GM04504 (cell line): ENCODE measurements around the gene DHX35.
A peak's percentile ranks its signal among the peaks of the same experiment; 100 is the strongest.

Source experiments
- DNase-seq: peaks from one replicate; pipeline ENCODE4 v3.0.0-alpha.2; 2012; ENCODE audit warnings: low read depth

DHX35 gene

GRCh38 chr20:39059036-39059435, 96.9 kb downstream of the DHX35 start:
- DNase-seq, result no peak

- DNase-seq, result no peak
Measured at GRCh38 chr20:39066471-39067242, 104.5 kb downstream of the DHX35 start.

DNA sequence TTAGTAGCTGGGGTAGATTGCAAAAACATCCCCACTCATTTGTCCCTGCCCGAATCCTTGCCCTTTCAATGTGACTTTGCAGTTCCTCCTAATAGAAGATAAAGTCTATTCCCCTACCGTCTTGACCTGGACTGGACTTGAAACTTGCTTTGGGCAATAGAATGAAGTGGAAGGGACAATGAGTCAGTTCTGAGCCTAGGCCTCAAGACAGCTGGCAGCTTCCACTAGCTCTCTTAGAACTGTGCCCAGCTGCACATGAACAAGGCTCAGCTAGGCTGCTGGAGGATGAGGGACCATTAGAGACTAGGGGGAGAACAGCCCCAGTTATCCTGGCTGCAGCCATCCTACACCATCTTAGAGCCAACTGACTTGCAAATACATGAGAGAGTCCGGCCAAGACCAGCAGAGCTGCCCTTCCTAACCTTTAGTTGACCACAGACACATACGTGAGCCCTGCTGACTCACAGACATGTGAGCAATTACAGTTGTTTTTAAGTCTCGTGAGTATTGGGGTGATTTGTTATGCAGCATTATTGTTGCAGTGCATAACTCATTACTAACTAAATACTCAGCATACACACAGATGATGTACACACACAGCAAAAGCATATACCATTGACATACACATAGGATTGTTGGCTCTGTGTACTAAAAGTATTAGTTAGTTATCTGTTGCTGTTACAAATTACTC, 105.5 kb downstream of the DHX35 start:
- DNase-seq, result no peak

DNA sequence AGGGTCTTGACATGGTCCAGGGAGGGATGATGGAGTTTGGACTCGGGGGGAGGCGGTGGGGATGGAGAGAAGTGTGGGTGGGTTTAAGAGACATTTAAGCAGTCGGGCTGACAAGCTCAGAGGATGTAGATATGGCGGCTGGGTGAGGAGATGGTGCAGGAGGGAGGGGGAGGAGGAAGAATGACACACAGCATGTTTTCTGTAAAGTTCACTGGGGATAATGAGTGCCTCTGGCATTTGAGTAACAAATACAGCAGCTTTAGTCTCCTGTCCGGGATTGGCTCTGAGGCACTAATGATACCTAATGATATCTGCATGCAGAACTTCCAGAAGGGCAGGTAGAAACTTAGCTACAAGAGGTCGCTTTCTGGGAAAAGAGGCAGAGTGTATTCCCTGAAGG, 107.8 kb downstream of the DHX35 start:
- DNase-seq, result no peak

- DNase-seq, result peak; percentile 43
Measured at GRCh38 chr20:39070484-39071231, 108.5 kb downstream of the DHX35 start.

GRCh38 chr20:39072132-39072531, 110.0 kb downstream of the DHX35 start:
- DNase-seq, result no peak

- no peak for DNase-seq
Measured at GRCh38 chr20:39072653-39073052, 110.5 kb downstream of the DHX35 start.

GRCh38 chr20:39075731-39076130, 113.6 kb downstream of the DHX35 start:
- no peak for DNase-seq

GRCh38 chr20:39076958-39077357, 114.8 kb downstream of the DHX35 start:
- no peak for DNase-seq

GRCh38 chr20:39080326-39080725, 118.2 kb downstream of the DHX35 start:
- no peak for DNase-seq

DNA sequence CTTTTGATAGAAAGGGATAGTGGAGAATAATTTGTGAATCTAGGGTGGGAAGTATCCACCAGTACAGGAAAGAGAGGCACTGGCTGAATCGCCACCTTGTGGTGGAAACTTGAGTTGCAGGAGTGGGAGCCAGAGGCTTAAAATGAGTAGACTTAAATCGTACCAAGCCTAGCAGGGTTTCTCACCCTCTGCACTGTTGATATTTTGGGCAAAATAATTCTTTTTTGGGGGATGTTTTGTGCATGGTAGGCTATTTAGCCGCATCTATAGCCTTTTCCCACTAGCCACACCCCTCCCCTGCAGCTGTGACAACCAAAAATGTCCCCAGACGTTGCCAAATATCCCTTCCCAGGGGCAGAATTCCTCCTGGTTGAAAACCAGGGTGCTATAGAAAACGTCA, 119.1 kb downstream of the DHX35 start:
- peak; percentile 52 for DNase-seq

GRCh38 chr20:39082622-39083398, 120.7 kb downstream of the DHX35 start:
- no peak for DNase-seq

- no peak for DNase-seq
Measured at GRCh38 chr20:39083761-39084160, 121.6 kb downstream of the DHX35 start.

DNA sequence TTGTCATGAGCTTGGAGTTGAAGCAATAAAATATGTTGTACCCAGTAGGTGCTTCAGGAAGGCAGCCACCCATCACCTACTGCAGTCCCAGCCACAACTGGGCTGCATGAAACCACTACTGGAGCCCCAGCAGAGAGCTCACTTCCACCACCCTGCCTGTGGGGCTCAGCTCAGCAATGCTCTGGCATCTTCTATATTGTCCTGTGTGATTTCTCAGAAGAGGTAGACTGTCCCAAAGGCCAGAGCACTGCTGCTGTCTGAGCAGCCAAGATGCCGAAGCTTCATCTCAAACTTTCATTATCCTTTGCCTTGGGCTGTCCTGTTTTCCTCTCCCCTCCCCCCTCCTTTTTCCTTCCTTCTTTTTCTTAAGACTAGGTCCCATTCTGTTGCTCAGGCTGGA, 126.9 kb downstream of the DHX35 start:
- DNase-seq, result no peak
